ENCODE data around the gene KCNQ1. TPM values are rescaled to one million over a fixed set of nuclear protein-coding genes. Genes with fewer than 3 reads are reported as not detected.

KCNQ1 gene
- total RNA-seq, 3 donors from 2014 or later, result 15.5 to 44.7 (median 37.4) TPM

DNA sequence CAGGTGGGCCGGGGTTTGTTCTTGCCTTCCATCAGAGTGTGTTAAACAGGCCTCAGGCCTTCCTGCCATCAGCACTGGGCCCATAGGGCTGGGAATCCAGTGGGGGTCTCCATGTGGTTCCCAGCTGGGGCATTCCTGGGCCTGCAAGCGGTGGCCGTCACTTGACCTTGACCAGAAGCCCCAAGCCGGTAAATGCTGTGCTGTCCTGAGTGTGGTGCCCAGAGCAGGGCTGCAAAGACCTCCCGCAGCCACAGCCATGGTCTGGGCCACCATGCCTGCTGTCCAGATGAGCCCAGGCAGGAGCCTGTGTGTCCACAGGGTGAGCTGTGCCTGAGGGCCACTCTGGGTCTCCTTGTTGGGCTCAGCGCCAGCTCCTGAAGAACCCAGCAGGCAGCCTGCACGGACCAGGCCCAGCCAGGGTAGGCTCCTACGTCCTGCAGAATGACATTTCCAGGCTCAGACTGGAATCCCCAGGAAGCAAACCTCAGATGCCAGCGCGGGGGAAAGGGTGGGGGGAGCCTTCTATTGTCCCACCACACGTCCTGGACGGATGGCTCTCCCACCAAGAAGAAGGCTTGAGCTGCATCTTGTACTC lies 137.6 kb downstream of the KCNQ1 start:
- DNase-seq, result peak in 2 of 3 donors; percentile 10 to 33

DNA sequence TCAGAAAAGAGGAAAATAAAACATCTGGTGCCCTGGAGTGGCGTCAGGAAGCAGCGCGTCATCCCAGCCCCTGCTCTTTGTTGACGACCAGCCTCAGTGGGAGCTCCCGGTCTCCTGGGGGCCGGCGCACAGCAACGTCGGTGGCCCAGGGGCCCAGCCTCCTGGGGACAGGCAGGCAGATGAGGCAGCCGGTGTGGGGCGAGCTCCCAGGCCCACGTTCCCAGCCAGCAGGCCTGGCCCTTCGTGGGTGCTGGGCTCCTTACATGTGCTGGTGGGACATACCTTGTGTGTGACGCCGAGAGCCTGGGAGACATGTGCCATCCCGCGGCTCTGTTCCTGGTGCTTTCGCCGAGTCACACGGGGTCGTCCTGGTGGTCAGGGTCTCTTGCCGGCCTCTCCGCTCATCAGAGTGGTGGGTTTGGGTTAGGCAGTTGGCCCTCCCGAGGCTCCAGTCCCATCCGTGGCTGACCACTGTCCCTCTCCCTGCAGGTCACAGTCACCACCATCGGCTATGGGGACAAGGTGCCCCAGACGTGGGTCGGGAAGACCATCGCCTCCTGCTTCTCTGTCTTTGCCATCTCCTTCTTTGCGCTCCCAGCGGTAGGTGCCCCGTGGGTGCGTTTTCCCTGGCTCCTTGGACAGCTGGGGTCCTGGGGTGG lies 138.3 kb downstream of the KCNQ1 start:
- ATAC-seq, result no peak
- DNase-seq, result peak in 2 of 3 donors; percentile 18 to 44

More for the DNA sequence above, 137.6 kb downstream of the KCNQ1 start:
- intact Hi-C loops (cut with DNase I, micrococcal nuclease), result no loop called here
- H3K4me1 ChIP-seq (ENCODE audit: low read depth), result peaks cover 3% of the 10 kb centered on the region
- TF ChIP-seq, protein P1, sequence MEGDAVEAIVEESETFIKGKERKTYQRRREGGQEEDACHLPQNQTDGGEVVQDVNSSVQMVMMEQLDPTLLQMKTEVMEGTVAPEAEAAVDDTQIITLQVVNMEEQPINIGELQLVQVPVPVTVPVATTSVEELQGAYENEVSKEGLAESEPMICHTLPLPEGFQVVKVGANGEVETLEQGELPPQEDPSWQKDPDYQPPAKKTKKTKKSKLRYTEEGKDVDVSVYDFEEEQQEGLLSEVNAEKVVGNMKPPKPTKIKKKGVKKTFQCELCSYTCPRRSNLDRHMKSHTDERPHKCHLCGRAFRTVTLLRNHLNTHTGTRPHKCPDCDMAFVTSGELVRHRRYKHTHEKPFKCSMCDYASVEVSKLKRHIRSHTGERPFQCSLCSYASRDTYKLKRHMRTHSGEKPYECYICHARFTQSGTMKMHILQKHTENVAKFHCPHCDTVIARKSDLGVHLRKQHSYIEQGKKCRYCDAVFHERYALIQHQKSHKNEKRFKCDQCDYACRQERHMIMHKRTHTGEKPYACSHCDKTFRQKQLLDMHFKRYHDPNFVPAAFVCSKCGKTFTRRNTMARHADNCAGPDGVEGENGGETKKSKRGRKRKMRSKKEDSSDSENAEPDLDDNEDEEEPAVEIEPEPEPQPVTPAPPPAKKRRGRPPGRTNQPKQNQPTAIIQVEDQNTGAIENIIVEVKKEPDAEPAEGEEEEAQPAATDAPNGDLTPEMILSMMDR (IDR thresholded peaks at IDR 0.05), result no peak
- no peak overlapping the region for H3K4me3 ChIP-seq
- no peaks in the 10 kb centered on the region for H3K36me3 ChIP-seq (ENCODE audit: low read depth)
- ATAC-seq, result no peak
- H3K9me3 ChIP-seq, result no peaks in the 10 kb centered on the region

DNA sequence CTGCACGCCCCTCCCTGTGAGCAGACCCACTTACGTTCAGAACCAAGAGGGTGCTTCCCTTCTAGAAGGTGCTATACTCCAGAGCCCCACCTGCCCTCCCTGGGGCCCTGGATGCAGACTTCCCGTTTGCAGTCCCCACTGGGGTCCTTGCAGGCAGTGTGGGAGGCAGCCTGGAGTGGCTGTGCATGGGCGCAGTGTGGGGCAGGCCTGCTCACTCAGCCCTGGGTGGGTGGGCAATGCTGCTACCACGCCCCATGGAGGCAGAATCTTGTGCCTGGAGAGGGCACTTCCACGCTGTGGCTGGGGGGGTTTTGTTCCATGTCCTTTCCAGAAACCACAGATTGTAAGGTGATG lies 138.8 kb downstream of the KCNQ1 start:
- intact Hi-C loops (cut with DNase I, micrococcal nuclease), result no loop called here
- peak in 1 of 3 donors; percentile 7 for DNase-seq
- H3K9me3 ChIP-seq, result no peaks in the 10 kb centered on the region
- H3K36me3 ChIP-seq (ENCODE audit: low read depth), result no peaks in the 10 kb centered on the region
- H3K4me1 ChIP-seq (ENCODE audit: low read depth), result no peaks in the 10 kb centered on the region
- TF ChIP-seq, protein P1 (IDR thresholded peaks at IDR 0.05), result no peak
- no peak for ATAC-seq
- no peak overlapping the region for H3K4me3 ChIP-seq

More for the DNA sequence above, 138.3 kb downstream of the KCNQ1 start:
- Histone ChIP-seq H3K4me1 (ENCODE audit: low read depth) (no peaks in the 10 kb centered on the region), H3K36me3 (ENCODE audit: low read depth) (no peaks in the 10 kb centered on the region), H3K9me3 (no peaks in the 10 kb centered on the region), H3K4me3 (no peak overlapping the region)
- intact Hi-C loops (cut with DNase I, micrococcal nuclease), result no loop called here
- TF ChIP-seq, protein P1 (IDR thresholded peaks at IDR 0.05), result no peak

DNA sequence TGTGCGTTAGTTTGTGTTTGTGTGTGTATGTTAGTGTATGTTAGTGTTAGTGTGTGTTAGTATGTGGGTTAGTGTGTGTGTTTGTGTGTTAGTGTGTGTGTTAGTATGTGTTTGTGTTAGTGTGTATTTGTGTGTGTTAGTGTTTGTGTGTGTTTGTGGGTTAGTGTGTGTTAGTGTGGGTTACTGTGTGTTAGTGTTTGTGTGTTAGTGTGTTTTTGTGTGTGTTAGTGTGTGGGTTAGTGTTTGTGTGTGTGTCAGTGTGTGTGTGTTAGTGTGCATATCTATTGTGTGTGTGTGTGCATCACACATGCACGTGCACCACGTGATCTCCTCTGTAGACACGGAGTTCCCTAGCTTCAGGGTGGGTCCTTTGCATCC lies 139.6 kb downstream of the KCNQ1 start:
- intact Hi-C loops (cut with DNase I, micrococcal nuclease), result no loop called here
- Histone ChIP-seq H3K4me1 (ENCODE audit: low read depth) (no peaks in the 10 kb centered on the region), H3K4me3 (no peak overlapping the region), H3K9me3 (no peaks in the 10 kb centered on the region), H3K36me3 (ENCODE audit: low read depth) (no peaks in the 10 kb centered on the region)
- DNase-seq (no peak), ATAC-seq (no peak)
- TF ChIP-seq, protein P1 (IDR thresholded peaks at IDR 0.05), result no peak

DNA sequence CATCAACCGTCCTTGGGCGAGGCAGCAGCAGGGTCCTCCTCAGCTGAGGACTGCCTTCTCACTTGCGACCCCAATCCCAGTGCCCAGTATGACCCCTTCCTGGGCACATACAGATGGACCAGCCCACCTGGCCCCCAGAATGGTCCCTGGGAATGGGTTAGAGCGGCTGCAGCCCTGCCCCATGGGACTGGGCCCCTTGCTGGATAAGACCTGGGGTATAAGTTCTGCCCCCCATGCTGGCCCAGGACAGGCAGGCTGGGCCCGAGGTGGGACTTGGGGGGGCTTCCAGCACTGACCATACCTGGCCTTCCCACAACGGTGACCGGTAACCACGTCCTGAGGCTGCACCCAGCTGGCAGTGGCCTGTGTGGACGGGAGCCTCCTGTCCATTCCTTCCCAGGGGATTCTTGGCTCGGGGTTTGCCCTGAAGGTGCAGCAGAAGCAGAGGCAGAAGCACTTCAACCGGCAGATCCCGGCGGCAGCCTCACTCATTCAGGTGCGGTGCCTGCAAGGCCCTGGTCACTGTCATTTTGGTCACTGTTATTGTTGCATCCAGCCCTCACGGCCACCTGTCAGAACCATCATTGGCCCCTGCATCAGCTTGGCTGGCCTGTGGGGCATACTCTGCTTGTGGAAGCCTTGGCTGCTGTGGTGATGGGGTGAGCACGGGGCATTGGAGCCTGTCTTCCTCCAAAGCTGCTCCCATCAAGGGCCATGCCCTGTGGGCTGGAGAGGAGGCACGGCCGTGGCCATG lies 140.2 kb downstream of the KCNQ1 start:
- Histone ChIP-seq H3K36me3 (ENCODE audit: low read depth) (no peaks in the 10 kb centered on the region), H3K9me3 (no peaks in the 10 kb centered on the region), H3K4me3 (no peak overlapping the region), H3K4me1 (ENCODE audit: low read depth) (no peaks in the 10 kb centered on the region)
- TF ChIP-seq, protein P1 (IDR thresholded peaks at IDR 0.05), result no peak
- DNase-seq (peak; percentile 0 to 34 (median 18)), ATAC-seq (no peak)
- intact Hi-C loops (cut with DNase I, micrococcal nuclease), result no loop called here
